Thoracic aorta (tissue), 2 donors: ENCODE results near the gene FAM187B. TPM values are rescaled to one million over a fixed set of nuclear protein-coding genes. Genes with fewer than 3 reads are reported as not detected.

Source experiments
- ATAC-seq: fragments of 150-250 bp; one replicate; pipeline ENCODE4 v1.8.0; 2017; ENCODE audit warnings: low read depth; ENCODE audit not compliant: insufficient number of reproducible peaks, low FRiP score
- DNase-seq: peaks from one replicate; pipeline ENCODE4 v3.0.0-alpha.2; 2020; ENCODE audit warnings: low spot score
- H3K27ac ChIP-seq, 2 donors: fragments of 200-600 bp; sonication (generic); 1 replicate in 1 of 2; 2 replicates in 1 of 2; pipeline ENCODE4 v1.5.1; 2016; ENCODE audit warnings: mild to moderate bottlenecking in 2 of 2, moderate library complexity in 2 of 2
- H3K27me3 ChIP-seq: fragments of 200-600 bp; sonication (generic); replicated peaks from 2 replicates; pipeline ENCODE4 v1.6.0; 2016; ENCODE audit warnings: mild to moderate bottlenecking; ENCODE audit not compliant: insufficient read depth
- H3K36me3 ChIP-seq: fragments of 200-600 bp; sonication (generic); one replicate; pipeline ENCODE4 v1.5.1; 2016
- H3K4me1 ChIP-seq, 2 donors: fragments of 200-600 bp; sonication (generic); 1 replicate in 1 of 2; 2 replicates in 1 of 2; pipeline versions ENCODE4 v1.5.1 to v1.6.0; 2016; ENCODE audit warnings: low read depth in 2 of 2, mild to moderate bottlenecking in 1 of 2; ENCODE audit not compliant: control insufficient read depth in 1 of 2
- H3K4me3 ChIP-seq: fragments of 200-600 bp; sonication (generic); 2 replicates; pipeline ENCODE4 v1.5.1; 2016; ENCODE audit warnings: mild to moderate bottlenecking
- H3K9me3 ChIP-seq: fragments of 200-600 bp; sonication (generic); 2 replicates; pipeline ENCODE4 v1.5.1; 2016
- CTCF ChIP-seq: fragments of 200-600 bp; sonication (generic); IDR thresholded peaks from one replicate; pipeline ENCODE4 v1.5.1; 2019; ENCODE audit warnings: antibody characterized with exemption
- total RNA-seq, 2 donors: library from RNA; depleted of rRNA; stranded (reverse); fragments of >200 nt; gene quantifications; one replicate each; pipeline versions ENCODE4 v1.1.0 to v1.2.3, GENCODE V29; 2016

The FAM187B gene
- total RNA-seq, 2 donors from 2014 or later = not detected

- Histone ChIP-seq H3K36me3 (no peaks in the 10 kb centered on the region), H3K4me1 (no peaks in the 10 kb centered on the region), H3K4me3 (no peak overlapping the region), H3K9me3 (no peaks in the 10 kb centered on the region), H3K27ac (no peak overlapping the region), H3K27me3 (no peaks in the 10 kb centered on the region)
- no peak for DNase-seq
- TF ChIP-seq CTCF = no peak
- no peak for ATAC-seq
Measured at GRCh38 chr19:35177377-35178274, 50.9 kb downstream of the FAM187B start.

- ATAC-seq (no peak), DNase-seq (no peak)
- no peak overlapping the region for H3K27ac ChIP-seq
- H3K4me1 ChIP-seq = no peaks in the 10 kb centered on the region
- no peaks in the 10 kb centered on the region for H3K27me3 ChIP-seq
- no peak overlapping the region for H3K4me3 ChIP-seq
- TF ChIP-seq CTCF = no peak
- no peaks in the 10 kb centered on the region for H3K9me3 ChIP-seq
- no peaks in the 10 kb centered on the region for H3K36me3 ChIP-seq
Measured at GRCh38 chr19:35176181-35176570, 52.4 kb downstream of the FAM187B start.

Other genes starting within 250 kb of the FAM187B start
- gene GRAMD1A, start 228.4 kb downstream of the FAM187B start, total RNA-seq = 10 to 100 TPM; 42.9 to 83.5 TPM
- gene SCN1B, start 198.3 kb downstream of the FAM187B start, total RNA-seq = 10 to 100 TPM; 25.1 to 26.0 TPM
- 1 to 10 TPM in 1 of 2 donors, under 1 TPM in 1; 0.35 to 5.4 TPM for gene HPN, start 187.0 kb downstream of the FAM187B start, total RNA-seq
- gene FXYD3, start 112.9 kb downstream of the FAM187B start, total RNA-seq = 1 to 10 TPM in 1 of 2 donors, under 1 TPM in 1; 0.68 to 6.4 TPM
- 10 to 100 TPM in 1 of 2 donors, 1 to 10 TPM in 1; 7.9 to 17.4 TPM for gene LGI4, start 93.7 kb downstream of the FAM187B start, total RNA-seq
- 10 to 100 TPM; 50.7 to 65.8 TPM for gene FXYD1, start 89.9 kb downstream of the FAM187B start, total RNA-seq
- gene FXYD7, start 85.5 kb downstream of the FAM187B start, total RNA-seq = not detected
- gene FXYD5, start 74.0 kb downstream of the FAM187B start, total RNA-seq = 100 to 1,000 TPM in 1 of 2 donors, 10 to 100 TPM in 1; 65.0 to 106 TPM
- 1 to 10 TPM; 7.6 to 9.3 TPM for gene LSR, start 20.3 kb upstream of the FAM187B start, total RNA-seq
- 100 to 1,000 TPM in 1 of 2 donors, 10 to 100 TPM in 1; 90.4 to 143 TPM for gene USF2, start 40.2 kb upstream of the FAM187B start, total RNA-seq
- gene HAMP, start 53.8 kb upstream of the FAM187B start, total RNA-seq = under 1 TPM in 1 of 2 donors, not detected in 1; 0.28 TPM
- gene MAG, start 63.4 kb upstream of the FAM187B start, total RNA-seq = 1 to 10 TPM in 1 of 2 donors, not detected in 1; 2.8 TPM
- gene CD22, start 100.4 kb upstream of the FAM187B start, total RNA-seq = 1 to 10 TPM; 1.4 to 3.6 TPM
- not detected for gene FFAR1, start 119.2 kb upstream of the FAM187B start, total RNA-seq
- gene FFAR3, start 129.7 kb upstream of the FAM187B start, total RNA-seq = not detected
- not detected for gene GPR42, start 142.3 kb upstream of the FAM187B start, total RNA-seq
- gene FFAR2, start 219.5 kb upstream of the FAM187B start, total RNA-seq = under 1 TPM in 1 of 2 donors, not detected in 1; 0.92 TPM